ENCODE measurements around the gene PAOX. TPM values are rescaled to one million over a fixed set of nuclear protein-coding genes. Genes with fewer than 3 reads are reported as not detected.
"Not testable (repeated sequence)": the region's sequence is repeated elsewhere in the genome, so short reads cannot be mapped to it uniquely, and the experiment has no call there.

The PAOX gene
- total RNA-seq, 1 experiment from 2014 or later = 1.2 TPM

GRCh38 chr10:133365461-133366129 is 13.5 kb upstream of the PAOX start:
- no peak overlapping the region for H3K4me3 Mint-ChIP-seq (ENCODE audit: unreplicated experiment)

DNA sequence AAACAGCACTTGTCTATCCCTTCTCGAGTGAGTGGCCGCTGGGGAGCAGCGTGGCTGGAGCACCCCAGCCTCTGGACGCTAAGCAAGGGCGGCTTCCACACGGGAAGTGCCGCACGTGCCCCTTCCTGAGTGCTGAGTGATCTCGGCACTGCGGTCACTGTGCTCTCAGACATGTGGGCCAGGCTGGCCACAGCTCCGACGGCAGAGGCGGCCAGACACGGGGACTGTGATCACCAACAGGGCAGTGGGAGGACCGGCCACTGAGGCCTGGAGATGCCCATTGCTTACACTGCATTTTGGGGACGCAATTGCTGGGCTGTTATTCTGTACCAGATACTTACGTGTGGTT is 13.0 kb upstream of the PAOX start:
- H3K27ac Mint-ChIP-seq (ENCODE audit: low read depth, unreplicated experiment) = no peak overlapping the region
- ChIA-PET POLR2A (no interaction called here), CTCF (interaction anchor here (2.1 kb wide), 1 partner anchor 36 kb away, joined by 5 read pairs; no protein-coding TSS in a partner anchor)
- DNase-seq (ENCODE audit: unreplicated experiment) = no peak
- H3K4me1 Mint-ChIP-seq (ENCODE audit: insufficient read depth, unreplicated experiment) = no peaks in the 10 kb centered on the region
- no peaks in the 10 kb centered on the region for H3K9me3 Mint-ChIP-seq (ENCODE audit: unreplicated experiment)
- intact Hi-C loops (cut with micrococcal nuclease) = no loop called here
- peaks cover 58% of the 10 kb centered on the region for H3K36me3 Mint-ChIP-seq (ENCODE audit: insufficient read depth, unreplicated experiment)
- TF ChIP-seq, protein P1, sequence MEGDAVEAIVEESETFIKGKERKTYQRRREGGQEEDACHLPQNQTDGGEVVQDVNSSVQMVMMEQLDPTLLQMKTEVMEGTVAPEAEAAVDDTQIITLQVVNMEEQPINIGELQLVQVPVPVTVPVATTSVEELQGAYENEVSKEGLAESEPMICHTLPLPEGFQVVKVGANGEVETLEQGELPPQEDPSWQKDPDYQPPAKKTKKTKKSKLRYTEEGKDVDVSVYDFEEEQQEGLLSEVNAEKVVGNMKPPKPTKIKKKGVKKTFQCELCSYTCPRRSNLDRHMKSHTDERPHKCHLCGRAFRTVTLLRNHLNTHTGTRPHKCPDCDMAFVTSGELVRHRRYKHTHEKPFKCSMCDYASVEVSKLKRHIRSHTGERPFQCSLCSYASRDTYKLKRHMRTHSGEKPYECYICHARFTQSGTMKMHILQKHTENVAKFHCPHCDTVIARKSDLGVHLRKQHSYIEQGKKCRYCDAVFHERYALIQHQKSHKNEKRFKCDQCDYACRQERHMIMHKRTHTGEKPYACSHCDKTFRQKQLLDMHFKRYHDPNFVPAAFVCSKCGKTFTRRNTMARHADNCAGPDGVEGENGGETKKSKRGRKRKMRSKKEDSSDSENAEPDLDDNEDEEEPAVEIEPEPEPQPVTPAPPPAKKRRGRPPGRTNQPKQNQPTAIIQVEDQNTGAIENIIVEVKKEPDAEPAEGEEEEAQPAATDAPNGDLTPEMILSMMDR (IDR thresholded peaks at IDR 0.05; ENCODE audit: unreplicated experiment) = no peak
- no peaks in the 10 kb centered on the region for H3K27me3 Mint-ChIP-seq (ENCODE audit: insufficient read depth, unreplicated experiment)
- H3K4me3 Mint-ChIP-seq (ENCODE audit: unreplicated experiment) = no peak overlapping the region
- BruUV-seq (replicated peaks) = no TSS peak

More at GRCh38 chr10:133365461-133366129, 13.5 kb upstream of the PAOX start:
- Mint-ChIP-seq H3K27ac (ENCODE audit: low read depth, unreplicated experiment) (no peak overlapping the region), H3K4me1 (ENCODE audit: insufficient read depth, unreplicated experiment) (no peaks in the 10 kb centered on the region), H3K36me3 (ENCODE audit: insufficient read depth, unreplicated experiment) (peaks cover 57% of the 10 kb centered on the region), H3K27me3 (ENCODE audit: insufficient read depth, unreplicated experiment) (no peaks in the 10 kb centered on the region), H3K9me3 (ENCODE audit: unreplicated experiment) (no peaks in the 10 kb centered on the region)
- DNase-seq (ENCODE audit: unreplicated experiment) = no peak
- intact Hi-C loops (cut with micrococcal nuclease) = no loop called here
- ChIA-PET CTCF (interaction anchor here (2.1 kb wide), 1 partner anchor 36 kb away, joined by 5 read pairs; no protein-coding TSS in a partner anchor), POLR2A (no interaction called here)
- no TSS peak for BruUV-seq (replicated peaks)
- TF ChIP-seq, protein P1 (IDR thresholded peaks at IDR 0.05; ENCODE audit: unreplicated experiment) = no peak

GRCh38 chr10:133366751-133367150 is 12.3 kb upstream of the PAOX start:
- CTCF ChIA-PET = interaction anchor here (0.5 to 2.1 kb wide), 2 partner anchors 37 to 313 kb away, joined by 4 to 5 read pairs; no protein-coding TSS in a partner anchor
- POLR2A ChIA-PET = no interaction called here
- TF ChIP-seq, protein P1 (IDR thresholded peaks at IDR 0.05; ENCODE audit: unreplicated experiment) = no peak
- Mint-ChIP-seq H3K4me1 (ENCODE audit: insufficient read depth, unreplicated experiment) (no peaks in the 10 kb centered on the region), H3K27ac (ENCODE audit: low read depth, unreplicated experiment) (no peak overlapping the region), H3K9me3 (ENCODE audit: unreplicated experiment) (no peaks in the 10 kb centered on the region), H3K36me3 (ENCODE audit: insufficient read depth, unreplicated experiment) (peaks cover 56% of the 10 kb centered on the region), H3K27me3 (ENCODE audit: insufficient read depth, unreplicated experiment) (no peaks in the 10 kb centered on the region), H3K4me3 (ENCODE audit: unreplicated experiment) (no peak overlapping the region)
- BruUV-seq (replicated peaks) = no TSS peak
- no peak for DNase-seq (ENCODE audit: unreplicated experiment)
- intact Hi-C loops (cut with micrococcal nuclease) = no loop called here

DNA sequence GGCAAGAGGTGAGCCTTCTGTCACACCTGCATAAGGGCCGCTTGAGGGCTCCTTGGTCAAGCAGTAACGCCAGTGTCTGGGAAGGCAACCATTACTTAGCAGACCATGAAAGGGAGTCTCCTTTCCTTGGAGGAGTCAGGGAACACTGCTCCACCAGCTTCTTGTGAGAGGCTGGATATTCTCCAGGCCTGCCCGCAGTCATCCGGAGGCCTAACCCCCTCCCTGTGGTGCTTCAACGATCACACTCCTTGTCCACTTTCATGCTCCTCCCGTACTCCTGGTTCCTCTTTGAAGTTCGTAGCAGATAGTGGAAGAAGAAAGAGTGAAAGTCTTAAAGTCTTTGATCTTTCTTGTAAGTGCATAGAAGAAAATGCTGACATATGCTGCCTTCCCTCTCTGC is 11.6 kb upstream of the PAOX start:
- H3K36me3 Mint-ChIP-seq (ENCODE audit: insufficient read depth, unreplicated experiment) = peaks cover 51% of the 10 kb centered on the region
- BruUV-seq (replicated peaks); H3K4me3 Mint-ChIP-seq (ENCODE audit: unreplicated experiment); H3K27me3 Mint-ChIP-seq (ENCODE audit: insufficient read depth, unreplicated experiment); H3K9me3 Mint-ChIP-seq (ENCODE audit: unreplicated experiment); H3K4me1 Mint-ChIP-seq (ENCODE audit: insufficient read depth, unreplicated experiment); intact Hi-C loops (cut with micrococcal nuclease); H3K27ac Mint-ChIP-seq (ENCODE audit: low read depth, unreplicated experiment); DNase-seq (ENCODE audit: unreplicated experiment): not testable (repeated sequence)
- ChIA-PET CTCF (interaction anchor here (2.1 kb wide), 1 partner anchor 38 kb away, joined by 5 read pairs; no protein-coding TSS in a partner anchor), POLR2A (interaction anchor here (0.6 to 1.1 kb wide), 2 partner anchors 58 to 185 kb away, joined by 3 read pairs; no protein-coding TSS in a partner anchor)

Measured in MCF 10A (cell line).